GM19240 (cell line): ENCODE results near the gene ALDH9A1.
"Not testable (repeated sequence)": the region's sequence is repeated elsewhere in the genome, so short reads cannot be mapped to it uniquely, and the experiment has no call there.

Source experiments
- DNase-seq: peaks from one replicate; pipeline ENCODE4 v3.0.0; 2011; ENCODE audit warnings: low spot score; ENCODE audit not compliant: insufficient read length

The ALDH9A1 gene

GRCh38 chr1:165697881-165698760, at the start of gene ALDH9A1:
Gene ALDH9A1, minus strand, starts transcription at chr1:165698562. Its CDS starts 4 bp downstream, at chr1:165698558.
- peak; percentile 63 for DNase-seq

DNA sequence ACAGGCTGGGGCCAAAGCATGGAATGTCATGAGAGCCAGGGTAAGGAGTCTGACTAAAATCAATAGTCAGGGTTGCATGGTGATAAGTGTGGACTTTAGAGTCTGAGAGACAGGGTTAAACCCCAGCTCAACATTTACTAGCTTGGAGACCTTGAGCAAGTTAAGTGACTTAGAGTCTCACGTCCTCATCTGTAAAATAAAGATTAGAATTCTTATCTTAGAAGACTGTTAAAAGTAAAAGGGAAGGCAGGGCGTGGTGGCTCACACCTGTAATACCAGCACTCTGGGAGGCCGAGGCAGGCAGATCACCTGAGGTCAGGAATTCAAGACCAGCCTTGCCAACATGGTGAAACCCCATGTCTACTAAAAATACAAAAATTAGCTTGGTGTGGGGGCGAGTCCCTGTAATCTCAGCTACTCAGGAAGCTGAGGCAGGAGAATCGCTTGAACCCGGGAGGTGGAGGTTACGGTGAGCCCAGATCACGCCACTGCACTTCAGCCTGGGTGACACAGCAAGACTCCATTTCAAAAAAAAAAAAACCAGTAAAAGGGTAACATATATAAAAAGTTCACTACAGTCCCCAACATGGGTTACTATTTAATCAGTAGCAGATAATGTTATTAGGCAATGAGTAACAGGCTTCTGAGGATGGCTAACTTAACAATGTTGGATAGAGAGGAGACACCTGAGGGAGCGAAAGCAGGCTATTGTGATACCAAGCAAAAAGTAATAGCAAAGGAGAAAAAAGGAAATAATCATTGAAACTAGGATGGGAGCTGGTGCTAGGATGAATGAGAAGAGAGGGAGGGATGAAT, 49.5 kb upstream of the ALDH9A1 start:
- DNase-seq: no peak

- not testable (repeated sequence) for DNase-seq
Observed at GRCh38 chr1:165744913-165745312, 46.6 kb upstream of the ALDH9A1 start.

DNA sequence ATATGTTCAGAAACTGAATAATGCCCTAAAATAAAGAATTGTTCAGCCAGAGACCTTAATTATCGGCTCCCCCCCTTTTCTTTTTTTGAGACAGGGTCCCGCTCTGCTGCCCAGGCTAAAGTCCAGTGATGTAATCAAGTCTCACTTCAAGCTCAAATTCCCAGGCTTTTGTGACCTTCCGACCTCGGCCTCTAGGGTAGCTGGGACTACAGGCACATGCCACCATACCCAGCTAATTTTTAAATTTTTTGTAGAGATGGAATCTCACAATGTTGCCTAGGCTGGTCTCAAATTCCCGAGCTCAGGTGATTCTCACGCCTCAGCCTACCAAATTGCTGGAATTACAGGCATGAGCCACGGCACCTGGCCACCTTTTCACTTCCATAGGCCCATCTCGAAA, 43.8 kb upstream of the ALDH9A1 start:
- DNase-seq: no peak

- DNase-seq: no peak
Observed at GRCh38 chr1:165738794-165739193, 40.4 kb upstream of the ALDH9A1 start.

GRCh38 chr1:165737196-165737595, 38.8 kb upstream of the ALDH9A1 start:
- DNase-seq: no peak

DNA sequence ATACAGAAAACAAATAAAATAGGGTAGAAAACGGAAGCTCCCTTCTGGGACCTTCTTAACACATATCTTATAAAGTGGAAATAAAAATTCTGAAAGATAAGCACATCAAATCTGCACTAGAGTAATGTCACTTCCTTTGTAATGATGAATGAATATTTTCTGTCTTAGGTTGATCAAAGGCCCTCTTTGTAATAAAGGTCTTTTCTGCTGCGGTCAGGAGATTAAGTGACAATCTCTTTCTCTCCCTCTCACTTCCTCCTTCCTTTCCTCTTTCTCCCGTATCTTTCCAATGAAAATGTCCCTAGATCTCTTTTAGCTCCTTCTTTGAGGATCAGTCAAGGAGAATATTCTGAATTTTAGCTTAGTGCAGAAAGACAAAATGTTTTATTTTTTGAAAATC, 36.5 kb upstream of the ALDH9A1 start:
- DNase-seq: no peak

- no peak for DNase-seq
Observed at GRCh38 chr1:165726841-165727240, 28.5 kb upstream of the ALDH9A1 start.

DNA sequence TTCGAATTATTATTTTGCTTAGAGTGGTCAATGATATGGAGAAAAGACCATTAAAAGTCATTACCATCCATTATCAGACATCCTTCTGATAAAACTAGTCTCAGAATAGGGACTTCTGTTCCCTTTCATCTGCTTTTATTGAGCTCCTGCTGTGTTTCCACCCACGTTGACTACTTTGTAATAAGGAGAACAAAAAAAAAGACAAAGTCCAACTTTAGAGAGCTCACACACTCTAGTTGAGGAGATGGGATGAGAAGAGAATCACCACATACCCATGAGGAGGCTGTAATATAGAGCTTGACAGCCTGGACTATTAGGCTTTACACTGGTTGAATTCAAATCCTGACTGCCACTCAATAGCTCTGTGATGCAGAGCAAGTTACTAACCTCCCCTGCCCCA, 27.8 kb upstream of the ALDH9A1 start:
- DNase-seq: no peak

- no peak for DNase-seq
Observed at GRCh38 chr1:165717918-165718515, 19.7 kb upstream of the ALDH9A1 start.

DNA sequence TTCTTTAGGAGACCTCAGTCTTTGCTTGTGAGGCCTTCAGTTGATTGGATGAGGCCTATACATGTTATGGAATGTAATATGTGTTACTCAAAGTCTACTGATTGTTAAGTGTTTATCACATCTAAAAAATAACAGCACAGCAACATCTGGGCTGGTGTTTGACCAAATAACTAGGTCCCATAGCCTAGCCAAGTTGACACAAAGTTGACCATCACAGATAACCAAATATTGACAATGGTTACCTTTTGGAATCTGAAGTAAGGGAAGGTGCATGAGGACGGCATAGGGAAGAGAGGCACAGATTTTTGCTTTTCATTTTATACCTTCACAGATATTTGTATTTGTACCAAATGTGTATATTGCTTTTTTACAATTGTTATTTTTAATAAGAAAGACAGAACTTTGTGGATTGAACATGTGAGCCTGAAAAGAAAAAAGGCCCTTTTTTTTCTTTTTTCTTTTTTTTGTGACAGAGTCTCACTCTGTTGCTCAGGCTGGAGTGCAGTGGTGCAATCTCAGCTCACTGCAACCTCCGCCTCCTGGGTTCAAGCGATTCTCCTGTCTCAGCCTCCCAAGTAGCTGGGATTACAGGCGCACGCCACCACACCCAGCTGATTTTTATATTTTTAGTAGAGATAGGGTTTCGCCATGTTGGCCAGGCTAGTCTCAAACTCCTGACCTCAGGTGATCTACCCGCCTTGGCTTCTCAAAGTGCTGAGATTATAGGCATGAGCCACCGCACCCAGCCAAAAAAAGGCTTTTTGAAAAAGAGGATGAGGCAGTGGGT, 18.1 kb upstream of the ALDH9A1 start:
- not testable (repeated sequence) for DNase-seq

DNA sequence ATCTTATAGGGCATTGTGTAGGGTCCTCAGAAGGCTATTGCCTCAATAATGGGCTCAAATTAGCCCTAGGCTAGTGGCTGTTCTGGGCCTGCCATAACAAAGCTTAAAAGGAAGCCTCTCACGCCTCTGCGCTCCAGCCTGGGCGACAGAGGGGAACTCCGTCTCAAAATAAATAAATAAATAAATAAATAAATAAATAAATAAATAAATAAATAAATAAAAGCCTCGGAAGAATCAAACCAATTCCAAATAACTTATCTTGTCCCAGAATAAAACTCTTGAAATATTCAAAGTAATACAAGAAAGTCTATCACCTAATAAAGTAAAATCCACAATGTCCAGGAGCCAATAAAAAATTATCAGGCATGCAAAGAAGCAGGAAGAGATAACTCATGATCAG, 14.4 kb upstream of the ALDH9A1 start:
- no peak for DNase-seq

GRCh38 chr1:165707984-165708706, 9.8 kb upstream of the ALDH9A1 start:
- DNase-seq: no peak

DNA sequence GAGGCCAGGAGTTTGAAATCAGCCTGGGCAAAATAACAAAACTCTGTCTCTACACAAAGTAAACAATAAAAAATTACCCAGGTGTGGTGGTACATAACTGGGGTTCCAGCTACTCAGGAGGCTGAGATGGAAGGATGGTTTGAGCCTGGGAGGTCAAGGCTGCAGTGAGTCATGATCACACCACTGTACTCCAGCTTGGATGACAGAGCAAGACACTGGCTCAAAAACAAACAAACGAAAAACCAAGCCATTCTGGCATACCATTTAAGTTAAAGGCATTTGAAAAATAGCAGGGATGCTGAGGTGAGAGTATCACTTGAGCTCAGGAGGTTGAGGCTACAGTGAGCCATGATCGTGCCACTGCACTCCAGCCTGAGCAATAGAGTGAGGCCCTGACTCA, 5.3 kb upstream of the ALDH9A1 start:
- no peak for DNase-seq

DNA sequence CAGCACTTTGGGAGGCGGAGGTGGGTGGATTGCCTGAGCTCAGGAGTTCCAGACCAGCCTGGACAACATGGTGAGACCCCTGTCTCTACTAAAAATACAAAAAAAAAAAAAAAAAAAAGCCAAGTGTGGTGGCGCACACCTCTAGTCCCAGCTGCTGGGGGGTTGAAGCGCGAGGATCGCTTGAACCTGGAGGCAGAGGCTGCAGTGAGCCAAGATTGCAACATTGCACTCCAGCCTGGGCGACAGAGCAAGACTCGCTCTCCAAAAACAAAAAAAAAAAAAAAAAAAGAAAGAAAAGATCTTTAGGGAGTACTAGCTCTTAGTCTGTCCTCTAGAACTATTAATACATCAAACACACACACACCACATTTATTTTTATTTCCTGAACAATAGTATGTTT, 3.6 kb upstream of the ALDH9A1 start:
- not testable (repeated sequence) for DNase-seq

GRCh38 chr1:165699577-165699976, 1.2 kb upstream of the ALDH9A1 start:
- no peak for DNase-seq

- no peak for DNase-seq
Observed at GRCh38 chr1:165698761-165699052, 345 bp upstream of the ALDH9A1 start.

DNA sequence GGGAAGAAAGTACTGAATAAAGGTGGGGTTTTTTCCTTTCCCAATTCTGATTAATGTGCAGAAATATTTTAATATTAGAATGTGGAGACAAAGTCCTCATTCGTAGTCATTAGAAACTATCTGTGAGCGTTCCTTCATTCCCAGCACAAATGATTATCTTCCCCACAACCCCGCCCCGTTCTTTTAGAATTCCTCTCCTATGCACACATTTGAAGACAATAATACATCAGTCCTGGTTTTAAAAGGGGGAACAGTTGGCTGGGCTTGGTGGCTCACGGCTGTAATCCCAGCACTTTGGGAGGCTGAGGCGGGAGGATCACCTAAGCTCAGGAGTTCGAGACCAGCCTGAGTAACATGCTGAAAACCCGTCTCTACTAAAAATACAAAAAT, 876 bp downstream of the ALDH9A1 start:
- no peak for DNase-seq

GRCh38 chr1:165696625-165697100, 1.7 kb downstream of the ALDH9A1 start:
- no peak for DNase-seq

- no peak for DNase-seq
Observed at GRCh38 chr1:165695031-165695430, 3.3 kb downstream of the ALDH9A1 start.

GRCh38 chr1:165688046-165688445, 10.3 kb downstream of the ALDH9A1 start:
- DNase-seq: no peak
